Kidney epithelial cell (primary cell): ENCODE data around the gene MPP4. TPM values are rescaled to one million over a fixed set of nuclear protein-coding genes. Genes with fewer than 3 reads are reported as not detected.

ENCODE experiments used
- DNase-seq: peaks from one replicate; pipeline ENCODE4 v3.0.0-alpha.2; 2010; ENCODE audit warnings: low read depth
- H3K27me3 ChIP-seq: 2 replicates; pipeline ENCODE4 v1.6.0; 2011; ENCODE audit warnings: low read length; ENCODE audit not compliant: control insufficient read depth, insufficient read depth
- H3K36me3 ChIP-seq: 2 replicates; pipeline ENCODE4 v1.5.1; 2011; ENCODE audit warnings: low read length; ENCODE audit not compliant: control insufficient read depth, insufficient read depth
- H3K4me3 ChIP-seq: 2 replicates; pipeline ENCODE4 v1.5.1; 2011; ENCODE audit warnings: low read depth, mild to moderate bottlenecking, control low read depth, low read length
- total RNA-seq: library from RNA; depleted of rRNA; stranded (reverse); fragments of >200 nt; gene quantifications from 2 replicates; pipeline ENCODE4 v1.2.3, GENCODE V29; 2015
- TF ChIP-seq, protein P1 (sequence below): IDR thresholded peaks from 2 replicates; pipeline ENCODE4 v1.5.1; 2011; ENCODE audit warnings: mild to moderate bottlenecking, moderate library complexity, low read length, control low read depth, inconsistent platforms; ENCODE audit not compliant: insufficient read depth, poor library complexity, severe bottlenecking

Gene MPP4
- total RNA-seq, 1 donor from 2014 or later: not detected

DNA sequence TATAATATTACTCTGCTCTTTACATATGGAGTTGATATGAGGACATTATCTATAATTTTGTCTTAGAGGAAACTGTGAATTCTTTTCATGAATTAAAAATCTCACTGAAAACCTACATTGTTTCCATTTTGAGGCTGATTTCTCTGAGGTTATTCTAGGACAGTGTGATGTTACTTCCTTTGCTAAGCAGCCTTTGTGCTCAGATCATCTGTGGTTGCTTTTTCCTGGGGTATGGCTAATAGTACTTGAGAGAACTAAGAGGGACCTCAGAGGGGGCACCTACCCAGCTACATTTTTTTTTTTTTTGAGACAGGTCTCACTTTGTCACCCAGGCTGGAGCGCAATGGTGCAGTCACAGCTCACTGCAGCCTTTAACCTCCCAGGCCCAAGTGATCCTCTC is 8.7 kb upstream of the MPP4 start:
- DNase-seq: no peak
- no peaks in the 10 kb centered on the region for H3K36me3 ChIP-seq

DNA sequence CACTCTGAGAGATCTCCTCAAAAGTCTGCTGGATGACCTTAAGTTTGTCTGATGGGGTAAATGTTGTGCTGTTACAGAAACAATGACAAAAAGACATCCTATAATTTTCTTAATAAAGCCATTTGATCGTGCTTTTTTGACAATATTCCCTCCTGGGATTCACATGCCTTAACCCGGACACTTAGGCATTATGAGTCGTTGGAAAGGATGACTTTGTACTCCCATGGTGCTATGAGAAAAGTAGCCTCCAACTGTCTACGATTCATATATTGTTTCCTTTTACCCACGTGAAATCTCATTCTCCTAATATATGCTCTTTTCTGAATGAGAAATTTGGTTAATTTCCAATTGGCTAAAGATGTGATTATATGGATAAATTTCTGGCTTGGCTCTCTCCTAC is 6.1 kb upstream of the MPP4 start:
- Histone ChIP-seq H3K36me3 (no peaks in the 10 kb centered on the region), H3K27me3 (no peaks in the 10 kb centered on the region), H3K4me3 (no peak overlapping the region)
- DNase-seq: no peak
- TF ChIP-seq, protein P1, sequence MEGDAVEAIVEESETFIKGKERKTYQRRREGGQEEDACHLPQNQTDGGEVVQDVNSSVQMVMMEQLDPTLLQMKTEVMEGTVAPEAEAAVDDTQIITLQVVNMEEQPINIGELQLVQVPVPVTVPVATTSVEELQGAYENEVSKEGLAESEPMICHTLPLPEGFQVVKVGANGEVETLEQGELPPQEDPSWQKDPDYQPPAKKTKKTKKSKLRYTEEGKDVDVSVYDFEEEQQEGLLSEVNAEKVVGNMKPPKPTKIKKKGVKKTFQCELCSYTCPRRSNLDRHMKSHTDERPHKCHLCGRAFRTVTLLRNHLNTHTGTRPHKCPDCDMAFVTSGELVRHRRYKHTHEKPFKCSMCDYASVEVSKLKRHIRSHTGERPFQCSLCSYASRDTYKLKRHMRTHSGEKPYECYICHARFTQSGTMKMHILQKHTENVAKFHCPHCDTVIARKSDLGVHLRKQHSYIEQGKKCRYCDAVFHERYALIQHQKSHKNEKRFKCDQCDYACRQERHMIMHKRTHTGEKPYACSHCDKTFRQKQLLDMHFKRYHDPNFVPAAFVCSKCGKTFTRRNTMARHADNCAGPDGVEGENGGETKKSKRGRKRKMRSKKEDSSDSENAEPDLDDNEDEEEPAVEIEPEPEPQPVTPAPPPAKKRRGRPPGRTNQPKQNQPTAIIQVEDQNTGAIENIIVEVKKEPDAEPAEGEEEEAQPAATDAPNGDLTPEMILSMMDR: no peak

More for the DNA sequence above, 8.7 kb upstream of the MPP4 start:
- TF ChIP-seq, protein P1: no peak
- Histone ChIP-seq H3K4me3 (no peak overlapping the region), H3K27me3 (no peaks in the 10 kb centered on the region)

DNA sequence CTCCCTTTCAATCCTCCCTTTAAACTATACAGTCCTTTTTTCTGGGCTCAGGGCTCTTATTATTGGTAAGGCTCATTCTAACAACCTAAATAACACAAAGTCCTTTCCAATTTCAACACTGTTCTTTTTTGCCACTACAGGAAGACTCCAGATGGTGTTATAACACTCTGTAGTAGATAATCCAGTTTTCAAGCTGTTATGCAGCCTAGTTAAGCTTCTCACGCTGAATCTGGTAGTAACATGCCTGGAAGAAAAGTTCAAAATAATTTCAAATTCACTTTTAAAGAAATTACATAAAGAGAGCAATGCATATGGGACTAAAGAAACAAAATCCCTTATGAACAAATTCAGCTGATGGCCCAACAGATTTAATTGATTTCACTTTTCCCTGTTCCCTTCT is 3.2 kb upstream of the MPP4 start:
- Histone ChIP-seq H3K27me3 (no peaks in the 10 kb centered on the region), H3K36me3 (no peaks in the 10 kb centered on the region), H3K4me3 (no peak overlapping the region)
- TF ChIP-seq, protein P1: no peak
- no peak for DNase-seq

DNA sequence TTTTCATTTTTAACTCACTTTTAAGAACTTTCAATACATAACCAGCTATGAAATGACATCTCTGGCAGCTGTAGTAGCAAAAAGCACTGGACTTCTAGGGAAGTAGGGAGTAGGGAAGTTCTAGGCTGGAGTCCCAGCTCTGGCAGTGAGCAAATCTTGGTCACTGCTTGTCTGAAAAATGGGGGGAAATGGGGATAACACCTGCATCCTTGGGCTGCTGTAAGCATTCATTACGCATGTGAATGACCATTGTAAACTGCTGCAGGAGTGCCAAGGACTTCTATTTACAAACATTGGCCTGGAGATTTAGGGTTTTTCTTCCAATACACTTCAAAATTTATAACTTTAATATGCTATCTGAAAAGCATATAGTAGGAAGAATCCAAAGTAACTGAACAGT is 972 bp upstream of the MPP4 start:
- no peak overlapping the region for H3K4me3 ChIP-seq
- no peaks in the 10 kb centered on the region for H3K36me3 ChIP-seq
- TF ChIP-seq, protein P1: no peak
- no peaks in the 10 kb centered on the region for H3K27me3 ChIP-seq
- DNase-seq: no peak

DNA sequence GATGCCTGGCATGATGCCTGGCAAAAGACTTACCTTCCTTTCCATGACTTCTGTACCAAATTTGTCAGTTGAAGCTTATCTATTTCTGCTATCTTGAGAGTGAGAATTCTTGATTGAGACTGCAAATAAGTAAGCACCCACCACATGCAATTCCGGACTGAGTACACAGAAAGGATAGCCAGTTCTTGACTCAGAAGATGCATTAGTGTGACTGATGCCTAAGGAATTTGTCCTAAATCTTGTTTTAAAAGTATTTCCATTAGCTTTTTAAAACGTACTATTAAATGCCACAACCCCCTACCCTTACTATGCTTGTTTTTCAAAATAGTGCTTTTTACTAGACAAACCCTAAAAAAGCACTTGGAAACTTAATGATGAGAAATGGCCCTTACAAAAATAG is 545 bp downstream of the MPP4 start:
- no peak overlapping the region for H3K4me3 ChIP-seq
- peak; percentile 42 for DNase-seq
- H3K36me3 ChIP-seq: no peaks in the 10 kb centered on the region

DNA sequence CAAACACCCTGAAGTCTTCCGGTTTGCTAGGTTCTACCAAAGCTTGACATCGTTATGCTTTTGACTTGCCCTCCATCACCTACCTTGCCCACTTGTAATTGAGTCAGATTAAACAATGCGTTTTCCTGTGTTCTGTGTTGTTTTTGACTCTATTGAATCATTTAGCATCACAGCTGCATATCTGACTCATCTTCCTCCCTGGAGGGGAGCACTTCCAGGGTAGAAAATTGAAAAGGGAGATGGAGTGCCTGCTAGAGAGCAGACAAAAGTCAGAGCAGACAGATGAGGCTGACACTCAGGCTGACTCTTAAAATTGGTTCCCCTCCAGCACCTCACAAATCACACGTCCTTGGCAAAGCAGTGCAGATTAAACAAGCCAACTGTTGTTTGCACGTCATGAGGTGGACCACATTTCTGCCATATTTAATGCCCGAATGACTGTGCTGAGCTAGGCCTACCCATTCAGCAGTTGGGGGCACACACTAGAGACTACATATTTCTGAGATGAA is 2.2 kb downstream of the MPP4 start:
- no peaks in the 10 kb centered on the region for H3K27me3 ChIP-seq
- DNase-seq: peak; percentile 53
- TF ChIP-seq, protein P1: no peak
- no peak overlapping the region for H3K4me3 ChIP-seq
- no peaks in the 10 kb centered on the region for H3K36me3 ChIP-seq

More for the DNA sequence above, 545 bp downstream of the MPP4 start:
- TF ChIP-seq, protein P1: no peak
- no peaks in the 10 kb centered on the region for H3K27me3 ChIP-seq
